Lower leg skin (tissue), 4 donors: ENCODE measurements around the gene CCDC57. TPM values are rescaled to one million over a fixed set of nuclear protein-coding genes. Genes with fewer than 3 reads are reported as not detected.

Experiments
- DNase-seq, 2 donors: peaks; one replicate each; pipeline ENCODE4 v3.0.0-alpha.2; 2019; ENCODE audit warnings: low spot score in 2 of 2
- H3K4me3 ChIP-seq: fragments of 200-600 bp; sonication (generic); 2 replicates; pipeline ENCODE4 v1.5.1; 2017; ENCODE audit warnings: mild to moderate bottlenecking, low read depth; ENCODE audit not compliant: poor library complexity, severe bottlenecking
- CTCF ChIP-seq, 3 donors: fragments of 450-650 bp; IDR thresholded peaks; one replicate each; pipeline ENCODE4 v1.5.1; 2016; ENCODE audit warnings: antibody characterized with exemption in 3 of 3, mild to moderate bottlenecking in 3 of 3, moderate library complexity in 2 of 3
- POLR2A ChIP-seq, 2 donors: fragments of 450-650 bp; IDR thresholded peaks; one replicate each; pipeline ENCODE4 v1.6.1; 2016 to 2017; ENCODE audit warnings: antibody characterized with exemption in 2 of 2, mild to moderate bottlenecking in 1 of 2, moderate library complexity in 1 of 2
- whole genome bisulfite sequencing, 2 donors: methylation state at CpG; one replicate each; pipeline ENCODE4 v1.1.5; 2018; 5-methylcytosine and 5-hydroxymethylcytosine counted together
- intact Hi-C: fragments of 100-400 bp; cut with DNase I; formaldehyde crosslinking; loops from one replicate; pipeline ENCODE4 v1.15.0; 2023; ENCODE audit warnings: low total_unique reads
- total RNA-seq, 4 donors: library from RNA; depleted of rRNA; stranded (reverse); fragments of >200 nt; gene quantifications; one replicate each; pipeline ENCODE4 v1.1.0, GENCODE V29; 2016

The CCDC57 gene
- total RNA-seq, 4 donors from 2014 or later, result 16.0 to 33.5 (median 31.5) TPM

- TF ChIP-seq CTCF (IDR thresholded peaks at IDR 0.05) (no peak), POLR2A (IDR thresholded peaks at IDR 0.05) (no peak)
- DNase-seq, result no peak
- intact Hi-C loops, result no loop called here
- H3K4me3 ChIP-seq, result no peak overlapping the region
These were observed 142.0 kb downstream of the CCDC57 start for GRCh38 chr17:82070611-82071010.

- H3K4me3 ChIP-seq, result peak within 1 kb of the TSS; percentile 84
- TF ChIP-seq POLR2A (IDR thresholded peaks at IDR 0.05) (no peak), CTCF (IDR thresholded peaks at IDR 0.05) (no peak)
- DNase-seq, result peak in 1 of 2 donors; percentile 92
- WGBS, 2 donors, result 11 to 48% methylated on average over 14 to 69 of the region's 88 CpGs
- intact Hi-C loops, result no loop called here
These were observed 146.9 kb downstream of the CCDC57 start, which contains the start of gene DUS1L for GRCh38 chr17:82065638-82066303. DUS1L (minus strand) TSS chr17:82065804; CDS start chr17:82065059, 745 bp downstream.

GRCh38 chr17:82065193-82065637 lies 147.4 kb downstream of the CCDC57 start:
- peak overlapping the region; percentile 84 for H3K4me3 ChIP-seq
- 0% methylated on average over 5 to 11 of the region's 47 CpGs for WGBS, 2 donors
- no peak for DNase-seq
- intact Hi-C loops, result no loop called here
- TF ChIP-seq CTCF (IDR thresholded peaks at IDR 0.05), result no peak
- no peak for TF ChIP-seq POLR2A (IDR thresholded peaks at IDR 0.05)

GRCh38 chr17:82064433-82065192 lies 148.0 kb downstream of the CCDC57 start:
- intact Hi-C loops, result no loop called here
- DNase-seq, result no peak
- H3K4me3 ChIP-seq, result peak overlapping the region; percentile 84
- TF ChIP-seq POLR2A (IDR thresholded peaks at IDR 0.05), result no peak
- TF ChIP-seq CTCF (IDR thresholded peaks at IDR 0.05), result no peak
- 14 to 28% methylated on average over 8 to 24 of the region's 36 CpGs for WGBS, 2 donors

- no peak for TF ChIP-seq CTCF (IDR thresholded peaks at IDR 0.05)
- TF ChIP-seq POLR2A (IDR thresholded peaks at IDR 0.05), result no peak
- DNase-seq, result no peak
- intact Hi-C loops, result no loop called here
- H3K4me3 ChIP-seq, result no peak overlapping the region
- WGBS, 2 donors, result 68 to 80% methylated on average over 19 to 20 of the region's 20 CpGs
These were observed 148.9 kb downstream of the CCDC57 start for GRCh38 chr17:82063424-82064415.
